HCT116 (cell line): ENCODE measurements around the gene ZNF555. TPM values are rescaled to one million over a fixed set of nuclear protein-coding genes. Genes with fewer than 3 reads are reported as not detected.

ENCODE experiments used
- ATAC-seq: fragments of 200-7000 bp; cut with Tn5 transposase; 2 replicates; pipeline ENCODE4 v1.9.1; 2020; ENCODE audit warnings: mild to moderate bottlenecking, moderate library complexity
- BruUV-seq: library from RNA; stranded (reverse); fragments of 400-500 nt; replicated peaks from 2 replicates; lab custom pipeline; 2021; lab: Mats Ljungman, UMichigan
- CTCF ChIA-PET: fragments of 300-600 bp; sonication (Branson Sonifier 250); formaldehyde crosslinking; loops from one replicate; lab custom pipeline; 2021; ENCODE audit warnings: antibody characterized with exemption; lab: Charles Lee
- POLR2A ChIA-PET: fragments of 300-600, 350-600 bp; sonication (Branson Sonifier 250); formaldehyde crosslinking; loops from one replicate; lab custom pipeline; 2021; ENCODE audit warnings: antibody characterized with exemption; lab: Charles Lee
- RAD21 ChIA-PET, 2 experiments: fragments of 300-600 bp; sonication (Branson Sonifier 250); formaldehyde crosslinking; loops; one replicate each; lab custom pipeline; 2023; ENCODE audit warnings: low total read pairs in 2 of 2; ENCODE audit not compliant: uncharacterized antibody in 2 of 2, unreplicated experiment in 2 of 2, low non-redundant PET in 1 of 2; lab: Charles Lee
- DNase-seq: peaks from one replicate; pipeline ENCODE4 v3.0.0-alpha.2; 2010; ENCODE audit warnings: low read depth, low spot score
- H2AFZ ChIP-seq: fragments of 200-600 bp; shearing (Covaris generic), sonication (generic); 2 replicates; pipeline ENCODE4 v1.6.1; 2017; ENCODE audit warnings: low read depth, mixed run types, mixed read lengths, antibody characterized with exemption, low read length; ENCODE audit not compliant: poor library complexity, severe bottlenecking
- H3K27ac ChIP-seq: 2 replicates; pipeline ENCODE4 v1.5.1; 2012; ENCODE audit warnings: low read depth, low read length
- H3K27me3 ChIP-seq: fragments of 200-600 bp; sonication (generic); 2 replicates; pipeline ENCODE4 v1.6.1; 2016; ENCODE audit warnings: mixed run types, low read length, mixed read lengths; ENCODE audit not compliant: insufficient read depth
- H3K36me3 ChIP-seq, 2 experiments: fragments of 200-500 bp in 1 of 2; fragments of 200-600 bp in 1 of 2; sonication (Bioruptor generic) in 1 of 2; sonication (generic) in 1 of 2; 2 replicates each; pipeline versions ENCODE4 v1.5.1 to v1.6.1; 2014 to 2016; ENCODE audit warnings: low read length in 2 of 2, inconsistent platforms in 1 of 2, mixed read lengths in 1 of 2, mixed run types in 1 of 2; ENCODE audit not compliant: insufficient read depth in 2 of 2, control insufficient read depth in 1 of 2
- H3K4me1 ChIP-seq, 2 experiments: fragments of 200-600 bp in 1 of 2; sonication (generic) in 1 of 2; 2 replicates each; pipeline versions ENCODE4 v1.5.1 to v1.6.1; 2012 to 2017; ENCODE audit warnings: low read length in 2 of 2, inconsistent platforms in 1 of 2, mild to moderate bottlenecking in 1 of 2, mixed read lengths in 1 of 2, mixed run types in 1 of 2, moderate library complexity in 1 of 2; ENCODE audit not compliant: insufficient read depth in 2 of 2, control insufficient read depth in 1 of 2
- H3K4me2 ChIP-seq: fragments of 200-600 bp; sonication (generic); 2 replicates; pipeline ENCODE4 v1.6.1; 2017; ENCODE audit warnings: mixed run types, low read length, mixed read lengths
- H3K4me3 ChIP-seq, 2 experiments: fragments of 200-600 bp in 1 of 2; sonication (generic) in 1 of 2; replicated peaks in 1 of 2; 2 replicates each; pipeline ENCODE4 v1.5.1; 2011 to 2016; ENCODE audit warnings: low read length in 2 of 2, control low read depth in 1 of 2, low read depth in 1 of 2, mild to moderate bottlenecking in 1 of 2, mixed read lengths in 1 of 2, mixed run types in 1 of 2
- H3K79me2 ChIP-seq: fragments of 200-600 bp; sonication (generic); 2 replicates; pipeline ENCODE4 v1.6.1; 2017; ENCODE audit warnings: mild to moderate bottlenecking, mixed run types, low read length, moderate library complexity, mixed read lengths; ENCODE audit not compliant: insufficient read depth
- H3K9ac ChIP-seq: fragments of 200-600 bp; sonication (generic); 2 replicates; pipeline ENCODE4 v1.6.1; 2016; ENCODE audit warnings: low read length, mixed read lengths
- H3K9me2 ChIP-seq: fragments of 200-600 bp; sonication (generic), shearing (Covaris generic); 2 replicates; pipeline ENCODE4 v1.6.1; 2017; ENCODE audit warnings: mixed run types, mild to moderate bottlenecking, moderate library complexity; ENCODE audit not compliant: insufficient read depth
- H3K9me3 ChIP-seq, 2 experiments: fragments of 200-500 bp in 1 of 2; fragments of 200-600 bp in 1 of 2; sonication (Bioruptor generic) in 1 of 2; sonication (generic) in 1 of 2; 2 replicates each; pipeline ENCODE4 v1.6.1; 2014 to 2017; ENCODE audit warnings: low read length in 2 of 2, mixed read lengths in 2 of 2, inconsistent platforms in 1 of 2, low read depth in 1 of 2, mild to moderate bottlenecking in 1 of 2, mixed run types in 1 of 2, moderate library complexity in 1 of 2; ENCODE audit not compliant: control insufficient read depth in 1 of 2, insufficient read depth in 1 of 2
- H4K20me1 ChIP-seq: fragments of 200-600 bp; sonication (generic), shearing (Covaris generic); 2 replicates; pipeline ENCODE4 v1.6.1; 2017; ENCODE audit warnings: mixed run types, mild to moderate bottlenecking, moderate library complexity; ENCODE audit not compliant: insufficient read depth
- ATF3 ChIP-seq: IDR thresholded peaks from 2 replicates; pipeline ENCODE4 v1.6.1; 2012
- CEBPB ChIP-seq: IDR thresholded peaks from 2 replicates; pipeline ENCODE4 v1.6.1; 2012; ENCODE audit warnings: low read depth
- CTCF ChIP-seq, 3 experiments: fragments of 200-600 bp in 1 of 3; sonication (generic) in 1 of 3; IDR thresholded peaks in 2 of 3; conservative IDR thresholded peaks in 1 of 3; 2 replicates each; pipeline ENCODE4 v1.5.1; 2012 to 2017; ENCODE audit warnings: low read depth in 2 of 3, low read length in 2 of 3, antibody characterized with exemption in 1 of 3, borderline replicate concordance in 1 of 3, control low read depth in 1 of 3, mild to moderate bottlenecking in 1 of 3, mixed read lengths in 1 of 3, mixed run types in 1 of 3, moderate library complexity in 1 of 3; ENCODE audit not compliant: insufficient read depth in 1 of 3
- ELF1 ChIP-seq: IDR thresholded peaks from 2 replicates; pipeline ENCODE4 v1.6.1; 2012; ENCODE audit warnings: low read depth, borderline replicate concordance
- EZH2phosphoT487 ChIP-seq: fragments of 200-600 bp; IDR thresholded peaks from 2 replicates; pipeline ENCODE4 v1.6.1; 2018; ENCODE audit warnings: antibody characterized with exemption, borderline replicate concordance
- FOSL1 ChIP-seq: IDR thresholded peaks from 2 replicates; pipeline ENCODE4 v1.6.1; 2012; ENCODE audit warnings: low read depth
- POLR2A ChIP-seq: IDR thresholded peaks from 2 replicates; pipeline ENCODE4 v1.7.0; 2011; ENCODE audit warnings: borderline replicate concordance; ENCODE audit not compliant: insufficient read depth, insufficient read length; ENCODE audit errors: extremely low read depth
- POLR2AphosphoS5 ChIP-seq: IDR thresholded peaks from 2 replicates; pipeline ENCODE4 v1.6.1; 2011; ENCODE audit warnings: mild to moderate bottlenecking, low read depth, low read length, moderate library complexity
- RAD21 ChIP-seq: IDR thresholded peaks from 2 replicates; pipeline ENCODE4 v1.6.1; 2012; ENCODE audit warnings: low read depth, mild to moderate bottlenecking
- SIN3A ChIP-seq: IDR thresholded peaks from 2 replicates; pipeline ENCODE4 v1.6.1; 2012; ENCODE audit warnings: low read depth
- ZFX ChIP-seq: fragments of 450-650 bp; IDR thresholded peaks from 2 replicates; pipeline ENCODE4 v1.6.1; 2017
- ZNF274 ChIP-seq: fragments of 200-500 bp; sonication (Bioruptor generic); IDR thresholded peaks from 2 replicates; pipeline ENCODE4 v1.6.1; 2014; ENCODE audit warnings: mild to moderate bottlenecking, low read depth, low read length, inconsistent platforms
- intact Hi-C: fragments of 100-400 bp; cut with micrococcal nuclease; formaldehyde crosslinking; loops from 2 replicates; pipeline ENCODE4 v1.10.0; 2022
- total RNA-seq: library from RNA; stranded (reverse); gene quantifications from one replicate; pipeline ENCODE4 v1.2.1, GENCODE V29; 2021; ENCODE audit not compliant: unreplicated experiment

ZNF555 gene
- total RNA-seq, 1 experiment from 2014 or later, result 4.5 TPM

DNA sequence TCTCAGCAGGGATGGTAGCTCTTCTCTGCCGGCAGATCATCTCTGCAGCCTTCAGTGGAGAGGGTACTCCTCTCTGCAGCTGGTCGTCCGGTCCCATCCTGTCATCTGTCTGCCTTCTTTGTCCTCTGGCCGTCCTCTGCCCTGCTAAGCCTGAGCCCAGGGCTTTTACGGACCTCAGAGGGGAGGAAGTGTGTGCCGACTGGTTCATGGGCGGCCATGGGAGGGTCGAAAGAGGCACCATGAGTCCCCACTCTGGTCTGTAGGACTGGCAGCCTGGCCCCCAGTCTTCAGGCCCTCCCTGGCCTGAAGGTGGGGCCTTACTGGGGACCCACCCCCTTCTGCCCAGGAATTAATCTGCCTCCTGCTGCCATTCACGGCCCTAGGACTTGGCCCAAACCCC is 17.6 kb upstream of the ZNF555 start (continued):
- no peak for TF ChIP-seq CTCF (IDR thresholded peaks at IDR 0.05 in 2 of 3, conservative IDR thresholded peaks at IDR 0.05 in 1 of 3; ENCODE audit: borderline replicate concordance in 1 of 3, insufficient read depth in 1 of 3, low read depth in 2 of 3, low read length in 2 of 3)

DNA sequence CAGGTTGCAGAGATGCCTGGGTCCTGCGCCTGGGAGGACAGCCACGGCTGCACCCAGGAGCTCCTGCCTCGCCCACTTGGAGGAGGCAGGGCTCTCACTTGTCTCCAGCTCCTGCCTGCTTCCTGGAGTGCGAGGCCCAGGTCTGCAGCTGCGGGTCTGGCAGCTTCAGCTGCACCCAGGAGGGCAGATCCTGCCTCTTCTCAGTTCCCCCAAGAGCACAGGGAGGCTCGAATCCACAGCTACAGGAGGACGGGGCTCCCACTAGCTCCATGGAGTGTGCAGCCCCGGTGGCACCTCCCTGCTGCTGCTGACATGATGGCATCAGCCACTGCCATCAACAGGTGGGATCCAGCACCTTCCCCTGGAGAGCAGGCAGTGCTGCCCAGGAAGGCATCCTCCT is 17.1 kb upstream of the ZNF555 start:
- CTCF ChIA-PET, result no interaction called here
- POLR2A ChIA-PET, result no interaction called here

More for the DNA sequence above, 17.1 kb upstream of the ZNF555 start:
- no peaks in the 10 kb centered on the region for H3K27me3 ChIP-seq
- ATAC-seq (no peak), DNase-seq (no peak)
- H3K4me2 ChIP-seq, result no peak overlapping the region
- H2AFZ ChIP-seq, result no peak overlapping the region
- no TSS peak for BruUV-seq
- H4K20me1 ChIP-seq, result no peaks in the 10 kb centered on the region
- intact Hi-C loops, result no loop called here
- H3K4me1 ChIP-seq, result peaks cover 3 to 8% of the 10 kb centered on the region in 2 experiments; a peak in 3 of 4 replicates
- no peak overlapping the region for H3K4me3 ChIP-seq
- TF ChIP-seq SIN3A, result no peak
- TF ChIP-seq RAD21, result no peak
- TF ChIP-seq FOSL1, result no peak
- TF ChIP-seq EZH2phosphoT487, result no peak
- no peak for TF ChIP-seq CEBPB
- no peak for TF ChIP-seq ZFX
- no peak for TF ChIP-seq CTCF (IDR thresholded peaks at IDR 0.05 in 2 of 3, conservative IDR thresholded peaks at IDR 0.05 in 1 of 3; ENCODE audit: borderline replicate concordance in 1 of 3, insufficient read depth in 1 of 3, low read depth in 2 of 3, low read length in 2 of 3)
- no peak for TF ChIP-seq POLR2AphosphoS5
- TF ChIP-seq POLR2A, result no peak
- TF ChIP-seq ATF3, result no peak
- no peak for TF ChIP-seq ZNF274
- TF ChIP-seq ELF1, result no peak
- no peaks in the 10 kb centered on the region for H3K36me3 ChIP-seq
- H3K9me2 ChIP-seq, result no peaks in the 10 kb centered on the region
- no peak overlapping the region for H3K9ac ChIP-seq
- H3K79me2 ChIP-seq, result 0 out of 2 replicates have a peak, but pooled peaks cover 4% of the 10 kb centered on the region
- peaks cover 0 to 4% of the 10 kb centered on the region in 2 experiments; a peak in 1 of 4 replicates for H3K9me3 ChIP-seq
- RAD21 ChIA-PET, result no interaction called here
- no peak overlapping the region for H3K27ac ChIP-seq
